ENCODE results near the gene ZFP28.
A peak's percentile ranks its signal among the peaks of the same experiment; 100 is the strongest.

The ZFP28 gene

GRCh38 chr19:56538761-56539263 lies at the start of gene ZFP28:
Gene ZFP28, plus strand, starts transcription at chr19:56538948. Its CDS starts 71 bp downstream, at chr19:56539019.
- DNase-seq, result peak; percentile 70

- no peak for DNase-seq
These were observed 47.3 kb upstream of the ZFP28 start for GRCh38 chr19:56491399-56491798.

GRCh38 chr19:56504581-56504980 lies 34.2 kb upstream of the ZFP28 start:
- DNase-seq, result no peak

- peak; percentile 88 for DNase-seq
These were observed 31.1 kb upstream of the ZFP28 start, which contains the start of gene ZNF471 for GRCh38 chr19:56507446-56508289. Gene ZNF471, plus strand, starts transcription at chr19:56507855. Its CDS starts 3,717 bp downstream, at chr19:56511572.

- no peak for DNase-seq
These were observed 30.4 kb upstream of the ZFP28 start for GRCh38 chr19:56508290-56508778.

GRCh38 chr19:56525214-56525860 lies 13.4 kb upstream of the ZFP28 start:
- no peak for DNase-seq

GRCh38 chr19:56537442-56537841 lies 1.3 kb upstream of the ZFP28 start:
- no peak for DNase-seq

GRCh38 chr19:56538254-56538760 lies 441 bp upstream of the ZFP28 start:
- peak; percentile 86 for DNase-seq

GRCh38 chr19:56543776-56544175 lies 5.0 kb downstream of the ZFP28 start:
- no peak for DNase-seq

GRCh38 chr19:56547535-56547934 lies 8.8 kb downstream of the ZFP28 start:
- no peak for DNase-seq

- no peak for DNase-seq
These were observed 15.6 kb downstream of the ZFP28 start for GRCh38 chr19:56554272-56554869.

- no peak for DNase-seq
These were observed 24.0 kb downstream of the ZFP28 start for GRCh38 chr19:56562766-56563165.

- peak; percentile 33 for DNase-seq
These were observed 28.1 kb downstream of the ZFP28 start for GRCh38 chr19:56566904-56567273.

GRCh38 chr19:56567274-56568120 lies 28.7 kb downstream of the ZFP28 start, which contains the start of gene ZNF470:
Gene ZNF470, plus strand, starts transcription at chr19:56567468. Its CDS starts 2,844 bp downstream, at chr19:56570312.
- DNase-seq, result peak; percentile 88

- no peak for DNase-seq
These were observed 33.8 kb downstream of the ZFP28 start for GRCh38 chr19:56572589-56572988.

GRCh38 chr19:56573914-56574313 lies 35.2 kb downstream of the ZFP28 start:
- DNase-seq, result no peak

GRCh38 chr19:56577719-56578602 lies 39.2 kb downstream of the ZFP28 start:
- DNase-seq, result no peak

- DNase-seq, result no peak
These were observed 55.7 kb downstream of the ZFP28 start for GRCh38 chr19:56594446-56594782.

GRCh38 chr19:56594783-56595547 lies 56.2 kb downstream of the ZFP28 start, which contains the start of gene ZNF71:
Gene ZNF71, plus strand, starts transcription at chr19:56595302. Its CDS starts 6,257 bp downstream, at chr19:56601559.
- peak; percentile 88 for DNase-seq

GRCh38 chr19:56595548-56595899 lies 56.8 kb downstream of the ZFP28 start:
- DNase-seq, result no peak

Measured in activated CD8-positive, alpha-beta memory T cell treated with anti-CD3 and anti-CD28 coated beads, Interleukin-2, amount 50 U/mL, for 4 hours (primary cell).